ENCODE data around the gene IQGAP1.

DNA sequence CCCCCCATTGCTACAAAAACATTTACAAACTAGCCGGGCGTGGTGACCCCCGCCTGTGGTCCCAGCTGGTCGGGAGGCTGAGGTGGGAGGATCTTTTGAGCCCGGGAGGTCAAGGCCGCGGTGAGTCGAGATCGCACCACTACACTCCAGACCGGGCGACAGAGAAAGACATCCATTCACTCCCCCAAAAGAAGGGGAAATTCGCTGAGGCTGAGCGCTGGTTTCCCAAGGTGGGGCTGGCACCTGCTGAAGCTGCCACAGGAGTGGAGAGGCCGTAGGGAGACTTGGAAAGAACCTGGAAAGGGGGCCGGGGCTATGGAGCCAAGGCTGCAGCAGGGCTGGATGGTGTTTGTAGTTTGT is 140.9 kb downstream of the IQGAP1 start:
- TF ChIP-seq, protein P1, sequence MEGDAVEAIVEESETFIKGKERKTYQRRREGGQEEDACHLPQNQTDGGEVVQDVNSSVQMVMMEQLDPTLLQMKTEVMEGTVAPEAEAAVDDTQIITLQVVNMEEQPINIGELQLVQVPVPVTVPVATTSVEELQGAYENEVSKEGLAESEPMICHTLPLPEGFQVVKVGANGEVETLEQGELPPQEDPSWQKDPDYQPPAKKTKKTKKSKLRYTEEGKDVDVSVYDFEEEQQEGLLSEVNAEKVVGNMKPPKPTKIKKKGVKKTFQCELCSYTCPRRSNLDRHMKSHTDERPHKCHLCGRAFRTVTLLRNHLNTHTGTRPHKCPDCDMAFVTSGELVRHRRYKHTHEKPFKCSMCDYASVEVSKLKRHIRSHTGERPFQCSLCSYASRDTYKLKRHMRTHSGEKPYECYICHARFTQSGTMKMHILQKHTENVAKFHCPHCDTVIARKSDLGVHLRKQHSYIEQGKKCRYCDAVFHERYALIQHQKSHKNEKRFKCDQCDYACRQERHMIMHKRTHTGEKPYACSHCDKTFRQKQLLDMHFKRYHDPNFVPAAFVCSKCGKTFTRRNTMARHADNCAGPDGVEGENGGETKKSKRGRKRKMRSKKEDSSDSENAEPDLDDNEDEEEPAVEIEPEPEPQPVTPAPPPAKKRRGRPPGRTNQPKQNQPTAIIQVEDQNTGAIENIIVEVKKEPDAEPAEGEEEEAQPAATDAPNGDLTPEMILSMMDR (conservative IDR thresholded peaks at IDR 0.05 in 1 of 2, IDR thresholded peaks at IDR 0.05 in 1 of 2; ENCODE audit: low read depth in 1 of 2, low read length in 2 of 2), result no peak
- no peak for TF ChIP-seq EZH2 (IDR thresholded peaks at IDR 0.05; ENCODE audit: low read length, missing control alignments)
